GM18520 (cell line): ENCODE results near the gene PTDSS2.
"Not testable (repeated sequence)": the region's sequence is repeated elsewhere in the genome, so short reads cannot be mapped to it uniquely, and the experiment has no call there.

Experiments used
- ATAC-seq: cut with Tn5 transposase; IDR thresholded peaks from one replicate; pipeline ENCODE4 v1.9.1; 2021; ENCODE audit not compliant: unreplicated experiment

Gene PTDSS2

DNA sequence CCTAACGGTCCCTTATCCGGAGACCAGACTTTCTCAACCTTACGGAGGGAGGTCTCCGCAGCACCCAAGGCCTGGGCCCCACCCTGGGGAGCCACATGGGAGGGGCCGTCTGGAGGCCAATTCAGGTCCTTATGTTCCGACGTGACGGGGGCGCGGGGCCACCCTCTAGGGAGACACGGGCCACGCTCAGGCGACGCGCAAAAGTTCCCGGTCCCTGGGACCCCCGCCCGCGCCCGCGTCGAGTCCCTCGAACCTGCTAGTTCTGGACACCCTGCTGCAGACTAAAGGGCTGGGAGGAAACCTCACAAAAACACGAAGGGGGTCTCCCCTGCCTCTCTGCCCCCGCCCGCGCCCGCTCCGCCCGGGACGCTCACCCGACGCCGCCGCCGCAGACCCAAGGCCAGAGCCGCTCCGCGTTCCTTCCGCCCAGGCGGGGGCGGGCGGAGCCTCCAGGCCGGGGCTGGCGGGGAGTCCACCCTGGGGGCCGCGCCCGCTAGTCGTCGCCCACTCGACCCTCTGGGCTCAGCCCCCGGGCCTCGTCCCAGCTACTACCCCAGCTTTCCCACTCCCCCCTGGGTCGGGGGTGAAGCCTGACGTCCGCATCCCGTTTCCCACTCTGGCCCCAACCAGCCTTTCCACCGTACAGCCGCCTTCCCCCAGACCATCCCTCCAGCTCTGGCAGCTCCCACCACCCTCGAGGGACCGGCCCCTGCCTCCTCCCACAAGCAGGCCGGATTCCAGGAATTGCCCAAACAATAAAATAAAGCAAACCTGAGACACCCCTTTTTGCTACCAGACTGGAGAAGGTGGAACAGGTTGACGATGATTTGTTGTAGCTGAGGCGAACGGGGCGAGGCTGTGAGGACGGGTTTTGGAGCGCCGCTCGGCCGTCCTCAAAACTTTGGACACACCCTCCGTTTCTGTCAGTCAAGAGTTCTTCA lies 54.2 kb downstream of the PTDSS2 start:
- ATAC-seq: no peak

DNA sequence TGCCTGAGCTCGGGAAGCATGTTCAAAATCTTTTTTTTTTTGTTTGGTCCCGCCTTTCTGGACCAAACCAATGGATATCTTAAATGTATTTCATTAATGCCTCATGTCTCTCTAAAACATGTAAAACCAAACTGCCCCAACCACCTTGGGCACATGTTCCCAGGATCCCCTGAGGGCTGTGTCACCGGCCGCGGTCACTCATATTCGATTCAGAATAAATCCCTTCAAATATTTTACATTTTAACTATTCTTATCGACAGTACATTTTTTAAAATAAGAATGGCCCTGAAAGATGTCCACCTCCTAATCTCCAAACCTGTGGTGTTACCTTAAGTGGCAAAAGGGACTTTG lies 54.9 kb downstream of the PTDSS2 start:
- no peak for ATAC-seq

DNA sequence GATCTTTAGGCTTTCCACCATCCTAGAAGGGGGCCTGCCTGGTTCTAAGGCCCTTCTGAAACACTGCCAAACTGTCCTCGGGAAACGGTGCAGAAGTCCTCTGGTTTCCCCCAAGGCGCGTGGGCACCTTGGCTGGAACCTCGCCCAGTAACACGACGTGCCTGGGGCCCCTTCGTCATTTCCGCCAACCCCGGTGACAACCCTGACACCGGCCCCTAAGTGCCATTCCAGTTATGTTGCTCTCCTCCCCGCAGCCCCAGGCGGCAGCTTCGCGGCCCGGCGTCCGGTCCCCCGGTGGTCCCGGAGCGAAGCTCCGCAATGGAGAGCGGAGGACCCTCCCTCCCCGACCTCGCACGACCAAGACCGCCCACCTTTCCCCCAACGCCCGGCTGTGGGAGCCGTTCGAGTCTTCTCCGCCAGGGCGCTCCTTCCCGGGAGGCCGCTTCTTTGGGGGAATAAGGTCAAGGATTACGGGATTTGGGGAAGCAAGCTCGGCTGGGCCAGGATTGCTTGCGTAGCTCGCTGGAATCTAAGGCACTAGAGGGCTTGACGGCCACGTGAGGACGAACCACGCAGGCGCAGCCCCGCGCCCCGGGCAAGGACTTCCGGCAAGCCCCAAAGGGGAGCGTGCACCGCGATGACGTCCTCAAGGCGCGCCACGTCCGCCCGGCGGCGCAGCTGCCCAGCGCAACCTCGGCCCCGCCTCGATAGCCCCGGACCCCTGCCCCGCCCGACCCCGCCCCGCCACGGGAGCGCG lies 56.3 kb downstream of the PTDSS2 start:
- peak; percentile 68 for ATAC-seq

DNA sequence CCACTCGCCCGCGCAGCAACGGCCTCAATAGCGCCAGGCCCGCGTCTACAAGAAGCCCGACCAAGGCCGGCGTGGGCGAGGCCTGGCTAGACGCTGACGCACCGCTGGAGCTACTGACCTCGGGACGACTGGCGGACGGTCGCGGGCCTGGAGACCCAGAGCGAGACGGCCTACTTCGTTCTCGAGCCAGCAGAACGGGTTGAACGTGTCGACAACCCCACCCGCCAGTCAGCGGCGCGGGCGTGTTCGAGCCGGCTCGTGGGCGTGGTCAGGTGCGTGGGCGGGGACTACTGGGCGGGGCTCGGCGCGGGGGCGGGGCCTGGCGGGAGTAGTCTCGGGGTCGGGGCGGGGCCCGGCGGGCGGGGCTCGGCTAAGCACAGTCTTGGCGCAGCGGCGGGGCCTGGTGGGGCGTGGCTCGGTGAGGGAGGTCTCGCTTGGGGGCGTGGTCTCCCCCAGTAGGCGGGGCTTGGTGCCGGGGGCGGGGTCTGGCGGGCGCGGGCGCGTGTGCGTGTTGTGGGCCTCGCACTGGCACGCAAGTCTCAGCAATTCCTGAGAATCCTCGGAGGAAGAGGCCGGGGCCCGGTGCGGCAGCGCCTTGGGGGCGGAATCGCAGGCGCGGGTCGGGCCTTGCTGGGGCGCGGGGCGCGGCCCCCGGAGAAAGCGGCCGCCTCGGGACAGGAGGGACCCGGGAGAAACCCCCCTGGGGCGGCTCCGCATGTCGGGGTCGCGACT lies 57.1 kb downstream of the PTDSS2 start, which contains the start of gene RNH1:
TSS of gene RNH1 (minus strand) at position 248 of the 732 bp plus-strand sequence. CDS start 5,080 bp downstream, outside the sequence.
- ATAC-seq: peak; percentile 22

DNA sequence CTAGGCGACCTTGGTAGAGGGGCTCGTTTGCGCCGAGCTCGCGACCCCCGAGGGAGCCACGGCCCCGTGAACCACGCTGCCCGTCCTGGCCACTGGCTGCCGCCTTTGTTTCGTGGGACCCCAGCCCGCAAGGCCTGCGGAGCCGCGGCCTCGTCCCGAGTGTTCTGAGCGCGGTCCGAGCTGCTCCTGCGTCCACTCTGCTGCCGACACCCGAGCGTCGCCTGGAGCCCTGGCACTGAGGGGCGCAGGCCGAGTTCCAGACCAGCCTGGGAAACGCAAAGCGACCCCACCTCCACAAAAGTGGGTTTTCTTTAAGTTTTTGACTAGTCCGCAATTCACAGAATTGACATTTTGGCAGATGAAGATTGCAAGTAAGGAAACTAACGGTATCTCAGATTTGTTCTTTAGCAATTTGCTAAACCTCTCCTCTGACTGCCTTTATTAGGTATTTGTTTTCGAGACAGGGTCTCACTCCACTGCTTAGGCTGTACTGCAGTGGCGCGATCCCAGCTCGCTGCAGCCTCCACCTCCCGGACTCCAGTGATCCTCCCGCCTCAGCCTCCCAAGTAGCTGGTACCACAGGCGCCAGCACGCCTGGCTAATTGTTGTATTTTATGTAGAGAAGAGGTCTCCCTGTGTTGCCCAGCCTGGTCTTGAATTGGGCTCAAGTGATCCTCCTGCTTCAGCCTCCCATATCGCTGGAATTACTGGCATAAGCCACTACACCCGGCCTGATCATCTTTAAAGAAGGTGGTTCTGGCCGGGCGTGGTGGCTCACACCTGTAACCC lies 57.8 kb downstream of the PTDSS2 start:
- no peak for ATAC-seq

DNA sequence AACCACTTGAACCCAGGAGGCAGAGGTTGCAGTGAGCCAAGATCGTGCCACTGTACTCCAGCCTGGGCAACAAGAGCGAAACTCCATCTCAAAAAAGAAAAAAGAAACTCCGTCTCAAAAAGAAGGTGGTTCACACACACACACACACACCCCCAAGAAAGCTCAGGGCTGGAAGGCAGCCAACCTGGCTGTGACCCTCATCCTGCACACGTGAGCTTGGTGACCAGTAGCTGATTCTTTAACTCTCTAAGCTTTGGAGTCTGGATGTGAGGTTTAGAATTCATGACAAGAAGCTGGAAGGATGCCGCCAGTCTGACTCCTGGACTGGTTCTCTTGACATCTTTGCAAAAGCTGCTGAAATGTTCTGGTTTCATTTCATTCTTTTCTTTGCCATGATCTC lies 58.9 kb downstream of the PTDSS2 start:
- ATAC-seq: no peak

DNA sequence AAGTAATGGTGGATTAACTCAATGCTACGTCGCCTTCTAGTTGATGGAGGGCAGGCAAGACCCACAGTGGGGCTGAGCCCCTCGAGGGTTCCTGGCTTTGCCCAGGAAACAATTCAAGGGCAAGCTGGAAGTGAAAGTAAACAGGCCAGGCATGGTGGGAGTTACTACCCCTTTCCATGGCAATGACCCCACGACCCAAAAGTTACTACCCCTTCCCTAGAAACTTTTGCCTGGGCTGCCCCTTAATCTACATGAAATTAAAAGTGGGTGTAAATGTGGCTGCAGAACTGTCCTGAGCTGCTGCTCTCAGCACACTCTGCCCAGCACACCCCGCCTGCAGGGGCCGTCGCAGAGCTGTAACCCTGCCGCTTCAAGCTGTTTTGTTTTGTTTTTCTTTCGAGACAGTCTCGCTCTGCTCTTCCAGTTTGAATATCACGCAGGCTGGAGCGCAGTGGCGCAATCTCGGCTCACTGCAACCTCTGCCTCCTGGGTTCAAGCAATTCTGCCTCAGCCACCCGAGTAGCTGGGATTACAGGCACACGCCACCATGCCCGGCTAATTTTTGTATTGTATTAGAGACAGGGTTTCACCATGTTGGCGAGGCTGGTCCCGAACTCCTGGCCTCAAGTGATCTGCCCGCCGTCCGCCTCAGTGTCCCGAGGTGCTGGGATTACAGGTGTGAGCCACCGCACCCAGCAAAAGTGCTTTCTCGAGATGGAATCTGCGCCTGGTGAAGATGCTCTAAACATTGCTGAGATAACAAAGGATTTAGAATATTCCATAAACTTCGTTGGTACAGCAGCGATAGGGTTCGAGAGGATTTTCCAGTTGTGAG lies 62.9 kb downstream of the PTDSS2 start:
- no peak for ATAC-seq

DNA sequence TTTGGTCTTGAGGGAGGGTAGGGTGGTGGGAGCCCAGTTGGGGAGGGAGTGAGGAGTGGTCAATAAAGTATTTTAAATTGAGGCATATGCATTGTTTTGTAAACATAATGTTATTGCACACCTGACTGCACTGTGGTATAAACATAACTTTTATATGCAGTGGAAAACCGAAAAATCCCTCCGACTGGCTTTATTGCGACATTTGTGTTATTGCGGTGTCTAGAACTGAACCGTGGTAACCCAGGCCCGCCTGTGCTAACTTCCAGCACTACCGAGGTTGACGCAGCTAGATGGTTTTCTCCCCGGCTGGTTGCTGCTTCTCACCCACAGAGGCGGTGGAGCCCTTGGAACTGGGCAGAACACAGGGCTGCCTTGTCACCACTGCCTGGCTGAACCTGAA lies 64.5 kb downstream of the PTDSS2 start:
- no peak for ATAC-seq

DNA sequence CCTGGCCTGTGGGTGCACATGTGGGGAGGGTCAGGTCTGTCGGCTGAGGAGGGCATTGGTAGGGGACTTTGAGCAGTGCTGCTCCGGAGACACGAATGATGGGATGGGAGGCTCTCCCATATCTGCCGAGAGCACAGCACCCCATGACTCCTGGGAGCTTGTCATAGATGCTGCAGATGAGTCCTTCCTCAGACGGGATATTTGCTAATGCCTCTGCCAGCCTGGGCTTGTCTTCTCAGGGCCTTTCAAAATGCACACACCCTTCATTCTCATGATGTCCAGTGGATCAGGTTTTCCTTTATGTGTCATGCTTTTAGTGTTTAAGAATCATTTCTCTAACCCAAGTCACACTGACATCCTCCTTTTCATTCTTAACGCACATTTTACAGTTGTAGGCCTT lies 65.1 kb downstream of the PTDSS2 start:
- no peak for ATAC-seq

DNA sequence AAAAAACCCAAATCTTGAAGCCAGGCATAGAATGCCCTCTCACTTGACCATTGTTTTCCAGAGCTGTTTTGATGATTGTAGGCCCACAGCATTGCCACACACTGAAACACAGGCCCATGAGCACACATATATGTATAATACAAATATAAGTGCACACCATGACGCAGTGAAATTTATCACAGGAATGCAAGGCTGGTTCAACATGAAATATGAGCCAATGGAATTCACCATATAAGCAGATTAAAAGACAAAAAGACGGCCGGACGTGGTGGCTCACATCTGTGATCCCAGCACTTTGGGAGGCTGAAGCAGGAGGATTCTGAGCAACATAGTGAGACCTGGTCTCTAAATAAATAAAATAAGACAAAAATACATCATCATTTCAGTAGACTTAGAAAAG lies 66.3 kb downstream of the PTDSS2 start:
- no peak for ATAC-seq

DNA sequence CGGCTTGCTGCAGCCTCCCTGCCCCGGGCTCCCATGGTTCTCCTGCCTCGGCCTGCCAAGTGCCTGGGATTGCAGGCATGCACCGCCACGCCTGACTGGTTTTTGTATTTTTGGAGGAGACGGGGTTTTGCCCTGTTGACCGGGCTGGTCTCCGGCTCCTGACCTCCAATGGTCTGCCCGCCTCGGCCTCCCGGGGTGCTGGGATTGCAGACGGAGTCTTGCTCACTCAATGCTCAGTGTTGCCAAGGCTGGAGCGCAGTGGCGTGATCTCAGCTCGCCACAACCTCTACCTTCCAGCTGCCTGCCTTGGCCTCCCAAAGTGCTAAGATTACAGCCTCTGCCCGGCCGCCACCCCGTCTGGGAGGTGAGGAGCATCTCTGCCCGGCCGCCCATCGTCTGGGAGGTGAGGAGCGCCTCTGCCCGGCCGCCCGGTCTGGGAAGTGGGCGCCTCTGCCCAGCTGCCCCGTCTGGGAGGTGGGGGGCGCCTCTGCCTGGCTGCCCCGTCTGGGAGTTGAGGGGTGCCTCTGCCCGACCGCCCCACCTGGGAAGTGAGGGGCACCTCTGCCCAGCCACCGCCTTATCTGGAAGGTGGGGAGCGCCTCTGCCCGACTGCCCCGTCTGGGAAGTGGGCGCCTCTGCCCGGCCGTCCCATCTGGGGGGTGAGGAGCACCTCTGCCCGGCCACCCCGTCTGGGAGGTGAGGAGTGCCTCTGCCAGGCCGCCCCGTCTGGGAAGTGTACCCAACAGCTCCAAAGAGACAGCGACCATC lies 67.0 kb downstream of the PTDSS2 start:
- not testable (repeated sequence) for ATAC-seq

DNA sequence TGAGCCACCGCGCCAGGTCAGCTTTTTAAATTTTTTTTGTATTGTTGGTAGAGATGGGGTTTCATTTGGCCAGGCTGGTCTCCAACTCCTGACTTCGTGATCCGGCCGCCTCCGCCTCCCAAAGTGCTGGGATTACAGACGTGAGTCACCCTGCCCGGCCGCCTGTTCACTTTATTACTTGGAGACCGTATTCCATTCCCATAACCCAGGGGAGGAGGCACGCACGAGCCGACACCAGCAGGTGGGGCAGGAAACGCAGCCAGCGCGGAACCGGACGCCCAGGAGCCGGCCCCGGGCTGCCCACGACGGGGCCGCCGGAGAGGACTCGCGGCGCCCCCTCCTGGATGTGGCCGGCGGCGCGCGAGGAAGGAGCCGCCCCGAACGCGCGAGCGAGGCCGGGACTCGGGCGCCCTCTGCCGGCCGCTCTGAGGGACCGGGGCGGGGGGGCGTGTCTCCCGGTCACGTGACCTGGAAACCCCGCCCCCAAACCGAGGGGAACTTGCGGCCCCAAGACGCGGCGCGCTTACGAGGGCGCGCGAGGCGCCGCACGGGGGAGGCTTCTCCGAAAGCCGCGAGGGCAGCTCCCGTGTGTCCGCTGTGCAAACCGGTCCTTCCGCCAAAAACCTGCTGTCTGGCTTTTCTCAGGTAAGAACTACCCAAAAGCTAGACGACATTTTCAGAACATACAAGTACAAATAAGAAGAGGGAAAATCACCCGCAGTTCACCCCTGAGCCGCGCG lies 68.6 kb downstream of the PTDSS2 start:
- ATAC-seq: peak; percentile 46

DNA sequence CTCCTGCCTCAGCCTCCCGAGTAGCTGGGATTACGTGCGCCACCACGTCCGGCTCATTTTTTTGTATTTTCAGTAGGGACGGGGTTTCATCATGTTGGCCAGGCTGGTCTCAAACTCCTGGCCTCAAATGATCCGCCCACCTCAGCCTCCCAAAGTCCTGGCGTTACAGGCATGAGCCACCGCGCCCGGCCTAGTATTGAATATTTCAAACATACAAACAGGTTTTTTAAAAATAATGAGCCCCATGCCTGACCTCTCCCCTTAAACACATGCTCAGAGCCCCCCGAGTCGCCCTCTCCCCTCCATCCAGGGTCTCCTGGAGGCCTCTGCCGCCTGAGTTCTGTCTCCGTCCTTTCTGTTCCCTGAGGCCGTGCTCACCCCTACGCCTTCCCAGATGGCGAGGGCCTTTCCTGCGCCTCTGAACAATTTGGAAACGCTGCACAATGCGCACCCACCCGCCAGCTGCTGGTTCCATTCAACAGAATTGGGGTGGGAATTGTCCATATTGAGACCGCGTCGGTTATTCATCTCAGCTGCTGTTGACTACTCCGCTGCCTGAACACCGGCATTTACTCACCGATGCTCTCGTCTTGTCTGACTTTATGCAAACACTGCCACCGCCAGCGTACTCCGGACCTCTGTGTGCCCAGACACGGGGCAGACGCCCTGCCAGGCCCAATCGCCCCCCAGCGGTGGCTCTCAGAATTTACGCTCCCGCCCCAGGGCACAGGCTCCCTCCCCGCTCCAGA lies 70.5 kb downstream of the PTDSS2 start:
- ATAC-seq: no peak

DNA sequence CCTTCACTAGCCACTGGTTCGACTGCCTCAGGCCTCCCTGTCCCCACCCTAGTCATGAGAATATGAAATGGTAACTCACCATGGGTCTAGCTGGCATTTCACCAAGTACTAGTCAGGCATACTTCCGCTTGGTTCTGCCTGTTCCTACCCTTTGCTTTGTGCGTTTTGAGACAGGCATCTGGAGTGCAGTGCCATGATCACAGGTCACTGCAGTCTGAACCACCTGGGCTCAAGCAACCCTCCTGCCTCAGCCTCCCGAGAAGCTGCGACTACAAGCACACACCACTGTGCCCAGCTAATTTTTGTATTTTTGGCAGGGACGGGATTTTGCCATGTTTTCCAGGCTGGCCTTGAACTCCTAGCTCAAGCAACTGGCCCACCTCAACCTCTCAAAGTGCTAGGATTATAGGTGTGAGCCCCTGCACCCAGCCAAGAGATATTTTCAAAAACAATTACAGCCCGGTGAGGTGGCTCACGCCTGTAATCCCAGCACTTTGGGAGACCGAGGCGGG lies 71.2 kb downstream of the PTDSS2 start:
- no peak for ATAC-seq

DNA sequence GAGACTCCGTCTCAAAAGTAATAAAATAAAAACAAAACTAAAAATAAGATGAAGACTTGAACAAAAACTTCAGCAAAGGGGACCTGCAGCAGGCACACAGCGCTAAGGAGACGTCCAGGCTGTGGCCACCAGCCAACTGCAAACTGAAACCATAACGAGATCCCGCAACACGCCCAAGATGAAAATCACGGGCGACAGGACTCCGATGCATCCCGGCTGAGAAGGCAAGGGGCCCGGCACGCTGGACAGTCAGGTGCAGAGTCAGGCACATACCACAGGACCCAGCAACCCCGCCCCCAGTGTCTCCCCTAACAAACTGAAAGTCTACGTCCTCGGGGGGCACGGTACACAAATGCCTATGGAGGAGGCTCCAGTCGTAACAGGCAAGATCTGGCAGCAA lies 76.1 kb downstream of the PTDSS2 start:
- ATAC-seq: no peak

DNA sequence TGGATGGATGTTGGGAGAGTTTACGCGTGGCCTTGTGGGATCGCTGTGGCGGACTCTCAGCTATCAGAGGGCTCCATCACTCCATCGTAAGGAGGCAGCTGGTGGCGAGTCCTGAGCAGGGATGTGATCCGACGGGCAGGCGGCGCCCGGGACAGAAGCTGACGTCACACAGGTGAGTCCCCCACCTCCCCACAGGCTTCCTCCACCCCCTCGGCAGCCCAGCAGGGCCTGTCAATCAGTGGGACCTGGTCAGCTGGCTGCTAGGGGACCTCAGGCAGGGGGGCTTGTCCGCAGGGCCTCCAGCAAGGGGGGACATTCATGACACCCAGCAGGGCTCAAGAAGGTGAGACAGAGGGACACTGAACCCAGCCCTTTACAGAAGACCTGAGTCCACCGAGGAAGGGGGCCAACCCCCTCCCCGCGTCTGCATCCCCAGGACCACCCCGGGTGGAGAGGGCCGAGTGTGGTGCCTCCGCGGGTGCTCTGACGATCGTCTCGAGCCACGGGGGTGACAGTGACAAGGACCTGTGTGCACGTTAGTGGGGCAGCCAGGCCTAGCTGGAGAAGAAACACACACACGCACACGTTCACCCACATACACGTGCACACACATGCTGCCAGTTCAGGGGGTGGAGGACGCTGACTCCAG lies 78.2 kb downstream of the PTDSS2 start:
- ATAC-seq: no peak
